HG02588 (cell line): ENCODE measurements around the gene LRRC8D.

Experiments used
- ATAC-seq: cut with Tn5 transposase; IDR thresholded peaks from one replicate; pipeline ENCODE4 v1.9.1; 2021; ENCODE audit warnings: mild to moderate bottlenecking, moderate library complexity; ENCODE audit not compliant: unreplicated experiment

Gene LRRC8D

DNA sequence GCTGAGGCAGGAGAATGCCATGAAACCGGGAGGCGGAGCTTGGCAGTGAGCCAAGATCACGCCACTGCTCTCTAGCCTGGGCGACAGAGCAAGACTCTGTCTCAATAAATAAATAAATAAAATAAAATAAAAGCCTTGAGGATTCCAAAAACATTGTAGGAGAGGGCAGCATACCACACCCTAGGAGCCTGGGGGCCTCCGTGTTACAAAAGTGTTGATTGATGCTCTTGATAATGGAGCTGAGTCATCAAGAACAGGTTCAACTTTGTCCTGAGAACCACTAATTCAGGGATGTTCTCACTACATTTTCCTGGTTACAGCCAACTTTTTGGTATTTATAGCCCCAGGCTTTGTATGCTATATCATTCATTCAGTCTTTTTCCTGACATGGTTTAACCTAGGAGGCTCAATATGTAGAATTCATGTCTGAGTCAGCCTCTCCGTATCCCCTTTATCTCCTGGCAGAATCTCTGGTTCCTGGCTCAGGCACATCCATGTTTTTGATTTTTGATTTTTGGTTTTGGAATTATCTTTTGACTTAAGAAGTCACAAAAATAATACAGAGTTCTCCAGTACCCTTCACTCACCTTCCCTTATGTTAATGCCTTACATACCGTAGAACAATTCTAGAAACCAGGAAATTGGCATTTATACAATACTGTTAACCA is 69.4 kb downstream of the LRRC8D start:
- no peak for ATAC-seq

DNA sequence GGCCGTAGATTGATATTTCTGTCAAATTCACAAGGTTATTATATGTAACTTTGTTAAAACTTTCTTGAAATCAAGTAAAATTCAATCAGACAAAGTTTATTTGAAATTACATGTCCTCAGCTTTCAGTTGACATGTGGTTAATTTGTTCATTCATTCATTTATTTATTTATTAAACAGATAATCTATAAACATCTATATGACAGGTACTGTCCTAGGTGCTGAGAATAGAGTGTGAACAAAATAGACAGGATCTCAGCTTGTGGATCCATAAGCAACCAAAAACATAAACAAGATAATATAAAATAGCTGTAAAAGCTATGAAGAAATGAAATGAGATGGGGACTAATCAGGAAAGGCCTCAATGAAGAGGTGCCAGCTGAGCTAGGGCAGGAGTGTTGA is 72.0 kb downstream of the LRRC8D start:
- ATAC-seq = no peak

DNA sequence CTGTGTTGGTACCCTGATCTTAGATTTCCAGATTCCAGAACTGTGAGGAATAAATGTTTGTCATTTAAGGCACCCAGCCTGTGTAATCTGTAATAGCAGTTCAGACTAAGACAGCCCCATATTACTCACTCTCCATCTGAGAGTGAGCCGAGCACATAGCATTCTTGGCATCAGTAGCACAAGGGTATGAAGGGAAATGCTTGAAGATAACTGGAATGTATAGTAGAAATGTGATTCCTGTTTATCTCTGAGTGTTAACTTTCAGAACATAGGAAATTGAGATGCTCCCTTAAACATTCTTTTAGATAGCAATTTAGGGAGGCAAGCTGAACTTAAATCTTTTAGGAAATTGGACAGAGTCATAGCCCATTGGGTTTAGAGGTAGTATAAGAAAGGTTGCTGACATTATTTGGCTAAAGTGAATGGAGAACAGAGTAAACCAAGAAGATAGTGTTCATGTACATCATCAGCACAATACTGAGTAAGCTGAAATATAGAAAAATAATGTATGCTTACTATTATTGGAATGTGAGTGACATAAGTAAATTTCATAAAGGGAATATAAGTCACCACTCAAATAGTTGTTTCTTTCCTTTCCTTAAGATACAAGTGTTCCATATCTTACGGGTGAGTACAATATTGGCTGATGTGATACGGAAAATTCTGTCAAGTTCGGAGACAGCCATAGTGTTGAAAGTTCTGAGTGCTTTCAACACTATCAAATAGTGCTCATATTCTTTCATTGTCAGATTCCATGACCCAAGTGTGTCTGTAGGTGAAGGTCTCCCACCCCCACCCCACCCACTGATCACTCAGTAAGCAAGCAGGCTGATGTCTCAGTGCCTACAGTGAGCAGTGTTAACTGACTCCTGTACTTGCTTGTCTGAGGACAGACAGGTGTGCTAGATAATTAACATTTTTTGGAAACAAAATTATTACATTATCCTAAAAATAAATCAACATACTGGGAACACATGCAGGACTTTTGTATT is 73.7 kb downstream of the LRRC8D start:
- no peak for ATAC-seq

DNA sequence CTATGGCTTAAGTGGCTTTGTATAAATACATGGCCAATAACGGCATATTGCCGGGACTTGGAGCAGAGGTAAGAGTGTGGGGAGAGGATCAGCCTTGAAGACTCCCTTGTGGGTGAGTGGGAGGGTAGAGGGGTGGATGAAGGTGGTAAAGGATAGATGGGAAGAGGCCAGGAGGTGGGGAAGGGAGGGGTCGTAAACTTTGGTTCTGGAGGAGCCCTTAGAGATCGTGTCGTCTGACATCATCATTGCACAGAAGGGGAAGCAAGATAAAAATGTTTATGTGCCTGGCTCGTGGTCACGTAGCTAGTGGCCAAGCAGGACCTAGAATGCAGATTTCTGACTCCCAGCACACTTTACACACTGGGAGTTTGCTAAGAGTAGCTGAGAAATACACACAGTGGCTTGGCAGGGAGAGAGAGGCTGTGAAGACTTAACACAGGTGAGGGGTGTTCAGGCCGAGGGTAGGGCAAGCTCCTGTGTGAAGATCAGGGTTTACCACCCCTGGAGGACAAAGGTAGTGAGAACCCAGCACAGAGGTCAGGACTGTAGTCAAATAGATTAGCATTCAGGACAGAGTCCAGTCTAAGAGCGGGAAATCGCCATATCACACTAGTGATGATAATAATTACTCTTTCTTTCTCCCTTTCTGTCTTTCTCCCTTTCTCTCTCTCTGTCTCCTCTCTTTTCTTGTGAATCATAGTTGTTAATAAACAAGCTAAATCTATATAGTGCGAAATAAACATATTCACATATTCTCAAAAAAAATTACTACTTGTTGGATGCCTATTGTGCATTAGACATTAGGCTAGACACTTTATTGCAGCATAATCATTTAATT is 75.5 kb downstream of the LRRC8D start:
- ATAC-seq = no peak

DNA sequence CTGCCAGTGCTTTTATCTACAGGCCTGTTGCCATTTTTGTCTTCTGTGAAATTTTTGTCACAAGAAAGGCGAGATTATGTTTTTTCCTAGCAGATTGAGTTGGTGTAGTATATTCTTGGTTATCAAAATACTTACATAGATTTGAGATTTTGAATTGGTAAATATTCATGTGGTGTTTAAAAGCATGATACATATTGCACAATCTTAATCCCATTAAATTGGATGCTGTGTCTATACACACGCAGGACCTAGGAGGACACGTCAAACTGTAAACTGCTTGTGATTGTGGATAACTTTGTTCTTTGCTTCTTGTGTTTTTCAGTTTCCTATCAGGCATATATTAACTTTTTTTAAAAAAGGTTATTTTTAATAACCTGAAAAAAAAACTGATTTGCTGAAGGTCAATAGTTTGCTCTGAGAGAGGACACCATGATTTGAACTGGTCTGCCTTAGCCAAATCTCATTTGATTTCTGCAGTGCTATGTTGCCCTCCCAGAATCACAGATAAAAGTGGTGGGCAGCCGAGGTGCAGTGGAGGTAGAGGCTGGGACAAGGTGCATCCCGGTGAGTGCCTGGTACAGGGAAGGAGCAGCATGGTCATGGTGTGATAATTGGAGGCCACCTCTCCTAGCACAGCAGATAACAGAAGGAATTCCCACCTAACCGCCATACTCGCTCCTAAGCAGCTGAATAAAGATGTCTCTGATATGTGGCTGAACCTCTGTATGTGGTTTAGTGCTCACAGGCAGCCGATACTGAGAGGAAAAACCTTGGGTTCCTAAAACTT is 76.7 kb downstream of the LRRC8D start:
- ATAC-seq = no peak

DNA sequence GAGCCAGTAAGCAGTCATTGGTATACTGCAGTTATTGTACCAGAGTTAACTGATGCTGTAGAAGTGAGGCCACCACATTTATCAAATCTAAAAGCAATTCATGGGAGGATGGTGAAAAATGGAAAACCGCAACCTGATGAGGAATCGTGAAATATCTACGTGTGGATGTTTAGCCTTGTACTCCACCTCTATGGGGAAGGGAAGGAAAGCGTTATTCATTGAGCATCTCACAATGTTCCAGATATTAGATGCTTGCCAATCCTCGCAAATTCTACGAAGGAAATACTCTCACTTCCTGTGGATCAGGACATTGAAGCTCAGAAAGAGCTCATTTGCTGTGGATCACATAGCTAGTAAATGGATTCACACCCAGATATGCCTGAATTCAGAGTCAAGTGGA is 77.3 kb downstream of the LRRC8D start:
- ATAC-seq = no peak

DNA sequence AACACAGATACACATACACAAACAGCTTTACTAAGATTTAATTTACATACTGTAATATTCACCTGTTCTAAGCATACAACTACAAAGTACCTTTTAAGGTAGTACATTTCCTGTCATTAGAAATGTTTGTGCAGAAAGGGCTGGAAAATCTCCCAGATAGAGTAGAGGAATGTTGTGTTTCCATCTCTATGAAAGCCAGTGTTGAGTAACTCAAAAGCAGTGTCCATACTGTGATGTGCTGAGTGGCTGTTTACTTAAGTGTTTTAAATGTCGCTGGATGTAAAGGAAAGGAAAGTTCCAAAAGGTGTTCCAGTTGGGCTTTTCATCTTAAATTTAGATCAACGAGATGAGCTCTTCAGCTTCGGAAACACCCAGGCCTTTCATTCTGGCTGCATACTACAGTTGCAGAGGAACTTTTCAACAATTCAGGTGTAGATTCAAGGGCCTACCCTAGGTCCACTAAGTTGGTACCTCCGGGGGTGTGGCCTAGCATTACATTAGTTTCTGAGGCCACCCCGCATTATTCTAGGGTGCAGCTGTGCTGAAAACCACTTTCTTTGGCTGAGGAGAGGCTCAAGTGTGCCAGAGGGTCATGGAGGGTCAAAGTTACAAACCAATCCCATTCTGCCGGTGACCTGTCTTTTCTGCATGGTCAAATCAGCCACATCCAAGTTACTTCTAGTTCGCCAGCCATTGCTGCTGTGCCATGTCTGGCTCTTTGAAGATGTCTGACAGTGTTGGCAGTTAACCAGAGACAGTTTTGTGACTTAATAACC is 78.1 kb downstream of the LRRC8D start:
- ATAC-seq = no peak

DNA sequence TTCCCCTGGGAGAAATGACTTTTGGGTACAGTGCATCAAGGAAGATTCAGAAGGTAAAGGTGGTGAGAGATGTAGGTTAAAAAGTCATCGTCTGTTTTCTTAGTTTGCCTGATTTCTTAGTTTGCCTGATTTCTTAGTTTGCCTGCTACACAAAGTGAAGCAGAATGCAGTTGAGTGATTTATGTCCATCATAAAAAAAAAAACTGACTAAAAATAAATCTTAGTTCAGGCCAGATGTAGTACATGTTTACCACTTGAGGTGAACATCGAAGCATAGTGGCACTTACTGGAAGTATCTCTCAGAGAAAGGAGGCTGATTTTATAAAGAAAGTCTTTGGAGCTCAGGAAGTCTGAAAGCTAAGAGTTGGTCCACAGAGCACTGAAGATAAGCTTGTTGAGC is 79.5 kb downstream of the LRRC8D start:
- ATAC-seq = no peak

DNA sequence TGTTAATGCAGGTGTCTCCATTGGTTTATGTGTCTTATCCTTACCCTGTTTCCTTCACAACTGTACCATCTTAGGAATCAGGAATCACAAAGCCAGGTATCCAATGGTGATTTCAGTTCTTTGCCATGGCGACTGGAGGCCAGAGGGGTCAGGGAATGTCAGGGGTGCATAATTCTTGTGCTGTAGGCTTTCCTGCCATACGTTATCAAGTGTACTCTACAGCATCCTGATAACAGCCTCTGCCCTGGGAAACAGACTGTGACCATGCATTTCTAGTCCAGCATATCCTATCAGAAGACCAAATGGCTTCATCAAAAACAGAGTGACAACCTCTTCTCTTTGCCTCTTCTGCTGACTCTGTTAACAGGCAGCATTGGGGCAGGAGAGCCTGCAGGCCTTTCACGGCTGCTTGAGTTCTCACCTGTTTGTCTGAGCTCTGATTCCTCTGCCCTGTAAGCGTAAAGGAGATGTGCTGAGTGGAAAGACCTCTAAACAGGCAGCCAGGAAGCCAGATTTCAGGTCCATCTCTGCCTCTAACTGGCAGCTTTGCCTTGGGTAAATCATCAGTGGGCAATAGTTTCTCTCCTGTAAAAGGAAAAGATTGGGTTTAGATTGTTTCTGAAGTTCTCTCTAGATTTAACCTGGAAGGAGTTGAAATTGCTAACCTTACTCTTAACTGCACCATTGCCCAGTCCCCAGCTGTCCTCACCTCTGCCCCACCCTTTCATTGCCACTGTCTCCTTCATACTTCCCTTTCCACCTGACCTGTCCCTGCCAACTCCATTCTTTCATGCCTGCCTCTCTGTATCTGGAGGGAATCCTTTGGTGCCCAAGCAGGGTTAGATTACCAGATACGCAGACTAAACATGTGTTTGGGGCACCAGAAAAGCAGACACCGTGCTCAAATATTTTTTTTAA is 80.2 kb downstream of the LRRC8D start:
- ATAC-seq = no peak

DNA sequence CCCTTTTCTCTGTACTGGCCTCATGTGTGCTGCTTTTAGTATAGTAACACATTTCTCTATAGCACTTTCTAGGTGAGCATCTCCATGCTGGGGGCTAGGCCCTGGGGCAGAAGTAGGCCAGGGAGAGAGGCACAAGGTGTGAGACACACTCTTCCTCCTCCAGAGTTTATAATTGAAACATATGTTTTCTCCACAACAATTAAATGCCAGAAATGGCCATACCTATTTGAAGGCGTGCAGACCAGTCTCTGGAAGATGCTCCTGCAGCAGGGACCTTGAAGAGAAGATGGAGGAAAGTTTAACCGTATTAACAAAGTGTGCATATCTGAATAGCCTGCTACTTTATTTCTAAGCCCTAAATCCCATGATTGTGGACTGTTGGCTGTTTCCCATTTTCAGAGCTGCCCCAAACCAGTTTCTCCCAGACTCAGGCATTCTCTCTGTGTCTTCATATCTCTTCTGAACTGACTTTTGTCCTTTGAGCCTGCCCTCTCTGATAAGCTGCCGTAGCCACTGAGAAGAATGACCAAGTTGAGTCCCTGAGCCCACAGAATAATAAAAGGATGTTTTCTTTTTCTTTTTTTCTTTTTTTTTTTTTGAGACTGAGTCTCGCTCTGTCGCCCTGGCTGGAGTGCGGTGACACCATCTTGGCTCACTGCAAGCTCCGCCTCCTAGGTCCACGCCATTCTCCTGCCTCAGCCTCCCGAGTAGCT is 81.3 kb downstream of the LRRC8D start:
- no peak for ATAC-seq

DNA sequence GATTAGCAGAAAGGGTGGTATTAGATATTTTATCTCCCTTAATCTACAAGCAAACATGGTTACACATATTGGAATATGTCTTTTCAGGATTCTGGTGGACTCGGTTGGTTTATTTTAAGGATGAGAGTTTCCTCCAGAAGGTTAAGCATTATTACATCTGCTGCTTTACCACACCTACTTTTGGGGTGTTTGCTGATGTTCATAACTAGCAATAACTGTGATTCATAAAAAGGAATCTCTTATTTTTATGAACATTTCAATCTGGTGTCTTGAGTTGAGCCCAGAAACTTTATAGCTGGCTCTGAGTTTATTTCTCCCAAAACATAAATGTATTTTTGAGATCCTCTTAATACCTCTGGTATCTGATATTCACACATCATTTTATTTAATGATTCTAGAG is 82.7 kb downstream of the LRRC8D start:
- no peak for ATAC-seq

DNA sequence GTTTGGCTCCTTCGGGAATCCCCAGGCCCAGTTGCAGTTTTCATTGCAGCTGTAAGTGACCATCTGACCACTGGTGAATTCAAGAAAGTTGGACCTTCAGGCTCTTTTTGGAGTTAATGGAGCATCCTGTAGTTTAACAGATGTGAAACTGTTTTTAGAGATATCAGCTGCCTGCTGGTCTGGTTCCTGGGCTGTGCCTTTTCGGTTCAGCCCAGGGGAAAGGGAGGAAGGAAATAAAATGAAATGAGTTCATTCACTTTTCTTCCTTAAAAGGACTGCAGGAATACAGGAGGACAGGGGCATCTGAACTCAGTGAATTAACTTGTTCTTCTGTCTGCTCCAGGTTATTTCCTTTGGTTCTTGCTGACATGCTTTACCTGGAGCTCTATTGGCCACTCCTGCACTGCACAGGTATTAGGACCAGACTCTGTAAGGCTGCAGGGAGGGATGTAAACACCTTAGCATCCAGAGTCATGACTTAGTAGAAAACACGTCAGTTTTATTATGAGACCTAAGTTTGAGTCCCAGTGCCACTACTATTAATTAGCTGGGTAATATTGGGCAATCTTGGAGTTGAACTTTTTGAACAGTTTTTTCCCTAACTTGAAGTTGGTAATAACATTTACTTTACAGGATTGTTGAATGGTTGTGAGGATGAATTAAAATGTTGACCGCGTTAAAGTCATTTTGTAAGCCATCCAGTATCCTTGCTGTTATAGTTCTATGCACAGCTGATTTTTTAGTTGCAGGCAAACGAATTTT is 83.6 kb downstream of the LRRC8D start:
- ATAC-seq = no peak

DNA sequence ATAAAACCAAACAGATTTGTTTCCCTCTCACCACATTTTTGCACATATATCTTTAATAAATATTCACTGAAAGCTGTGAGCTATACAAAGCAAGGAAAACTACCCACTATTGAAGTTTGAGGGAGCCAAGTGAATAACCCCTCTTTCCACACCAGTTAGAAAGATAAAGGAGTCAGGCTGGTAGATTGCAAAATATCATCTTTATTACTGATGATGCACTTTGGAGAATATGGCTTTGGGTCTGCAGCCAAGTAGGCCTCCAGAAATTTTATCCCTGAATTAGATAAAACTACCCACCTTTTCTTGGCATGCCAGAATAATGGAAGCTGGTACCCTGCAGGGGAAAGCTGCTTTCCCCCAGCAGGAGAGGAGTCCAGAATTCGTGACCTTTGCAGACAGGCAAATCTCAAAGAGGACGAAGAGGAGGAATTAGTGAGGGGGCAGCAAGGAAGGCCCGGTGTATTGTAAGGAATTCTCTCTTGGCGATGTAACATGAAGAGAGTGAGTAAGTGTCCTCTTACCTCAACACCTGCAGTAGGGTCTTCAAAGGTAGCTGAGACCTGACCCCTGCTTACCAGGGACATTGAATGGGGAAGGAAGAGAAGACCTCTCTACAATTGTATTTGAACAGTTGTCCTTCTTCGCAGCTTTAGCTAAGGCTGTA is 84.7 kb downstream of the LRRC8D start:
- ATAC-seq = no peak

DNA sequence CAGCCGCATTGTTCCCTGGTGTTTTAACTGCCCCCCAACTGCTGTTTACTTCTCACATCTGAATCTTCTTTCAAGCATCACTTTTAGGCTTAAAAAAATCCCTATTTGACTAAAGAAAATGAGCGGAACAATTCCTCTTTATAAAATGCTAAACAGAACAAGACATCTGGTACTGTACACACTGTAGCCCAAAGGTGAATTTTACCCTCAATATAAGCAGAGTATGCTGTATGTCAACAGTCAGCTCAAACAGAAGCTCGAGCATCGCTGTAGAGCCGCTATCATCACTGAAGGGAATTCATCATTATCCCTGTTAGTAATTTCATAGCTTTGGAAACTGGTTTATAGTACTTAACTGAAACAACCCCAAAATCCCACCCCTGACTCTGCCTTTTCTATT is 85.3 kb downstream of the LRRC8D start:
- no peak for ATAC-seq

DNA sequence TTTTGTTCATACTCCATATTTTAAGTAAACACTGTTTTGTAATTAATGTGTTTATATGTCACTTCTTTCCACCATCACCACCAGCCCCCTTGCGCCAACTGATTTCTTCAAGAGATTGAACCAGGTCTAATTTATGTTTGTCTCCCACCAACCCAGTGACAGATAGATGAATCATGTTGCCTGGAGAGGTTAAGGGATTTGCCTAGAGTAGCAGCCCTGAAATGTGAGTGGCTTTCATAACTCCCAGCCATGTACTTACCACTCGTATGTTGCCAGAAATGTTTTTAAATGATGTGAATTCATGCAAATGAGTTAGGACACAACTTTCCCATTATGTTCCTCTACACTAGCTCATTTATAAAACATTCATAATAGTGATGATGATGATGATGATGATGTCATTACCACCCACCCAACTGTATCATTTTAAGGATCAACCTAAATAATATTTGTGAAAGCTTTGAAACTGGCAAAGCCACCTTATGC is 86.9 kb downstream of the LRRC8D start:
- no peak for ATAC-seq

DNA sequence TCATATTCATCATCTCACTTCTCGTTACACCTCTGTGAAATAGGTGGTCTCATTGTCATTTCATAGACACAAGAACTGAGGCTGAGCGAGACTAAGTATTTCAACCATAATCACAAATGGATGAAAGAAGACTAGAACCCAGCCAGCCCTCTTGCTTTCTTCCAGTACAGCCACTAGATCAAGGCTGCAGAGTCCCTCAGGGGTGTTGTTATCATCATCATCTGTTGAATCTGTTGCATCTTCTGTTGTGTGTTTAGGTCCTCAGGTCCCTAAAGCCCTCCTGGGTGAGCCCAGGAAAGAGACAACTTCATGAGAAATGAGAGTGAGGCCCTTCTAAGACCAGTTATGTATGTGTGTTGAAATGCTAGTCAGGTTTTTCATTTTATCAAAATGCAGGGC is 87.4 kb downstream of the LRRC8D start:
- ATAC-seq = no peak
